ENCODE data around the gene GRK3.

GRCh38 chr22:25598609-25599008 lies 34.1 kb downstream of the GRK3 start:
- TF ChIP-seq CTCF (IDR thresholded peaks at IDR 0.05 in 2 of 3, conservative IDR thresholded peaks at IDR 0.05 in 1 of 3; ENCODE audit: borderline replicate concordance in 1 of 3, insufficient read depth in 1 of 3, low read depth in 2 of 3, low read length in 2 of 3) (no peak), ZNF274 (IDR thresholded peaks at IDR 0.05; ENCODE audit: low read depth, low read length) (no peak), EZH2 (IDR thresholded peaks at IDR 0.05) (no peak), POLR2AphosphoS5 (IDR thresholded peaks at IDR 0.05; ENCODE audit: low read depth, low read length) (no peak)
